Brain microvascular endothelial cell (primary cell): ENCODE data around the gene POR.

Experiments used
- DNase-seq: peaks from one replicate; pipeline ENCODE4 v3.0.0-alpha.2; 2020
- H3K27ac ChIP-seq: fragments of 250-450 bp; sonication (Bioruptor Pico); 2 replicates; pipeline ENCODE4 v1.5.1; 2020; ENCODE audit warnings: mild to moderate bottlenecking, moderate library complexity
- H3K27me3 ChIP-seq: fragments of 250-450 bp; sonication (Bioruptor Pico); replicated peaks from 2 replicates; pipeline ENCODE4 v1.5.1; 2020; ENCODE audit warnings: mild to moderate bottlenecking
- H3K36me3 ChIP-seq: fragments of 250-450 bp; sonication (Bioruptor Pico); replicated peaks from 2 replicates; pipeline ENCODE4 v1.5.1; 2020; ENCODE audit warnings: mild to moderate bottlenecking
- H3K4me3 ChIP-seq: 2 replicates; pipeline ENCODE4 v1.5.1; 2011; ENCODE audit warnings: low read depth, mild to moderate bottlenecking, control low read depth, low read length, moderate library complexity
- in situ Hi-C: cut with HindIII; loops from 2 replicates; pipeline ENCODE4 v1.10.0; 2017; ENCODE audit warnings: low sequenced_read_pairs, low pct_ligation_motif_present
- TF ChIP-seq, protein P1 (sequence below): IDR thresholded peaks from 2 replicates; pipeline ENCODE4 v1.5.1; 2011; ENCODE audit warnings: low read depth, mild to moderate bottlenecking, moderate library complexity, low read length, control low read depth, inconsistent platforms; ENCODE audit errors: missing control alignments

The POR gene

GRCh38 chr7:75977743-75978142, 62.8 kb downstream of the POR start:
- TF ChIP-seq, protein P1, sequence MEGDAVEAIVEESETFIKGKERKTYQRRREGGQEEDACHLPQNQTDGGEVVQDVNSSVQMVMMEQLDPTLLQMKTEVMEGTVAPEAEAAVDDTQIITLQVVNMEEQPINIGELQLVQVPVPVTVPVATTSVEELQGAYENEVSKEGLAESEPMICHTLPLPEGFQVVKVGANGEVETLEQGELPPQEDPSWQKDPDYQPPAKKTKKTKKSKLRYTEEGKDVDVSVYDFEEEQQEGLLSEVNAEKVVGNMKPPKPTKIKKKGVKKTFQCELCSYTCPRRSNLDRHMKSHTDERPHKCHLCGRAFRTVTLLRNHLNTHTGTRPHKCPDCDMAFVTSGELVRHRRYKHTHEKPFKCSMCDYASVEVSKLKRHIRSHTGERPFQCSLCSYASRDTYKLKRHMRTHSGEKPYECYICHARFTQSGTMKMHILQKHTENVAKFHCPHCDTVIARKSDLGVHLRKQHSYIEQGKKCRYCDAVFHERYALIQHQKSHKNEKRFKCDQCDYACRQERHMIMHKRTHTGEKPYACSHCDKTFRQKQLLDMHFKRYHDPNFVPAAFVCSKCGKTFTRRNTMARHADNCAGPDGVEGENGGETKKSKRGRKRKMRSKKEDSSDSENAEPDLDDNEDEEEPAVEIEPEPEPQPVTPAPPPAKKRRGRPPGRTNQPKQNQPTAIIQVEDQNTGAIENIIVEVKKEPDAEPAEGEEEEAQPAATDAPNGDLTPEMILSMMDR = no peak
- H3K4me3 ChIP-seq = no peak overlapping the region
- H3K36me3 ChIP-seq = peaks cover 20% of the 10 kb centered on the region
- in situ Hi-C loops = no loop called here
- no peak for DNase-seq
- H3K27ac ChIP-seq = no peak overlapping the region
- H3K27me3 ChIP-seq = no peaks in the 10 kb centered on the region

GRCh38 chr7:75979759-75980429, 64.9 kb downstream of the POR start:
- Histone ChIP-seq H3K4me3 (no peak overlapping the region), H3K27ac (no peak overlapping the region), H3K27me3 (no peaks in the 10 kb centered on the region), H3K36me3 (peaks cover 30% of the 10 kb centered on the region)
- TF ChIP-seq, protein P1 = no peak
- in situ Hi-C loops = no loop called here
- no peak for DNase-seq

GRCh38 chr7:75980430-75981202, 65.7 kb downstream of the POR start:
- TF ChIP-seq, protein P1 = no peak
- in situ Hi-C loops = no loop called here
- Histone ChIP-seq H3K4me3 (no peak overlapping the region), H3K27ac (no peak overlapping the region), H3K27me3 (no peaks in the 10 kb centered on the region), H3K36me3 (peaks cover 37% of the 10 kb centered on the region)
- DNase-seq = no peak

DNA sequence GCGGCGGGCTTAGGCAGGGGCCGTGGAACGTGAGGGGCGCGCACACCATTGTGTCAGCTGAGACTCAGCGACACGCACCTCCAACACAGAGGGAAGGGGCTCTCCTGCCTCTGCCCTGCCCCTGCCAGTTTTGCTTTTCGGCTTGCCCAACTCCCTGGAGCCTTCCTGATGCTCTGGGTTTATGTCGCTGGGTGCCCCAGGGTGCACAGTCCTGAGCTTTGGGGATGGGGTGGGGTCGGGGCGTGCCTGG, 66.2 kb downstream of the POR start:
- peaks cover 42% of the 10 kb centered on the region for H3K36me3 ChIP-seq
- H3K4me3 ChIP-seq = no peak overlapping the region
- TF ChIP-seq, protein P1 = no peak
- no peak overlapping the region for H3K27ac ChIP-seq
- in situ Hi-C loops = no loop called here
- DNase-seq = no peak
- H3K27me3 ChIP-seq = no peaks in the 10 kb centered on the region

GRCh38 chr7:75981453-75982305, 66.7 kb downstream of the POR start:
- TF ChIP-seq, protein P1 = no peak
- no peak for DNase-seq
- Histone ChIP-seq H3K4me3 (no peak overlapping the region), H3K36me3 (peaks cover 48% of the 10 kb centered on the region), H3K27me3 (no peaks in the 10 kb centered on the region), H3K27ac (no peak overlapping the region)
- in situ Hi-C loops = no loop called here
